ENCODE results near the gene AMER2.

AMER2 gene

GRCh38 chr13:25171517-25172302 is at the start of gene AMER2:
Gene AMER2 (minus strand): TSS chr13:25172288. CDS start chr13:25171619, 669 bp downstream.
- no peaks in the 10 kb centered on the region for H3K9me3 ChIP-seq (ENCODE audit: control insufficient read depth in 1 of 2, low read length in 2 of 2)
- peaks cover 0 to 9% of the 10 kb centered on the region in 2 donors for H3K4me1 ChIP-seq (ENCODE audit: control insufficient read depth in 1 of 2, insufficient read depth in 2 of 2, low read length in 2 of 2)
- no peak within 1 kb of the TSS for H3K27ac ChIP-seq (ENCODE audit: low read depth, low read length)
- peak within 1 kb of the TSS; percentile 16 to 25 for H3K4me3 ChIP-seq (ENCODE audit: low read depth in 1 of 2, low read length in 2 of 2)
- no peak within 1 kb of the TSS for H3K9ac ChIP-seq (ENCODE audit: low read depth in 1 of 2, low read length in 2 of 2)
- H3K27me3 ChIP-seq (ENCODE audit: control insufficient read depth in 1 of 2, insufficient read depth in 2 of 2, low read length in 2 of 2), result peaks cover 33 to 43% of the 10 kb centered on the region in 2 donors
- H3K36me3 ChIP-seq (ENCODE audit: control insufficient read depth in 1 of 2, insufficient read depth in 2 of 2, low read length in 2 of 2), result no peaks in the 10 kb centered on the region

GRCh38 chr13:25218019-25218418 is 45.9 kb upstream of the AMER2 start:
- no peaks in the 10 kb centered on the region for H3K9me3 ChIP-seq (ENCODE audit: control insufficient read depth in 1 of 2, low read length in 2 of 2)
- H3K4me3 ChIP-seq (ENCODE audit: low read depth in 1 of 2, low read length in 2 of 2), result no peak overlapping the region
- no peak overlapping the region for H3K27ac ChIP-seq (ENCODE audit: low read depth, low read length)
- H3K4me1 ChIP-seq (ENCODE audit: control insufficient read depth in 1 of 2, insufficient read depth in 2 of 2, low read length in 2 of 2), result no peaks in the 10 kb centered on the region
- H3K9ac ChIP-seq (ENCODE audit: low read depth in 1 of 2, low read length in 2 of 2), result no peak overlapping the region
- no peaks in the 10 kb centered on the region for H3K36me3 ChIP-seq (ENCODE audit: control insufficient read depth in 1 of 2, insufficient read depth in 2 of 2, low read length in 2 of 2)
- H3K27me3 ChIP-seq (ENCODE audit: control insufficient read depth in 1 of 2, insufficient read depth in 2 of 2, low read length in 2 of 2), result no peaks in the 10 kb centered on the region

- Histone ChIP-seq H3K9me3 (ENCODE audit: control insufficient read depth in 1 of 2, low read length in 2 of 2) (no peaks in the 10 kb centered on the region), H3K27ac (ENCODE audit: low read depth, low read length) (no peak overlapping the region), H3K4me1 (ENCODE audit: control insufficient read depth in 1 of 2, insufficient read depth in 2 of 2, low read length in 2 of 2) (no peaks in the 10 kb centered on the region), H3K27me3 (ENCODE audit: control insufficient read depth in 1 of 2, insufficient read depth in 2 of 2, low read length in 2 of 2) (no peaks in the 10 kb centered on the region), H3K9ac (ENCODE audit: low read depth in 1 of 2, low read length in 2 of 2) (no peak overlapping the region), H3K4me3 (ENCODE audit: low read depth in 1 of 2, low read length in 2 of 2) (no peak overlapping the region), H3K36me3 (ENCODE audit: control insufficient read depth in 1 of 2, insufficient read depth in 2 of 2, low read length in 2 of 2) (no peaks in the 10 kb centered on the region)
Observed at GRCh38 chr13:25217023-25217885, 45.2 kb upstream of the AMER2 start.

- H3K9ac ChIP-seq (ENCODE audit: low read depth in 1 of 2, low read length in 2 of 2), result no peak overlapping the region
- H3K9me3 ChIP-seq (ENCODE audit: control insufficient read depth in 1 of 2, low read length in 2 of 2), result no peaks in the 10 kb centered on the region
- no peak overlapping the region for H3K27ac ChIP-seq (ENCODE audit: low read depth, low read length)
- no peaks in the 10 kb centered on the region for H3K36me3 ChIP-seq (ENCODE audit: control insufficient read depth in 1 of 2, insufficient read depth in 2 of 2, low read length in 2 of 2)
- H3K4me1 ChIP-seq (ENCODE audit: control insufficient read depth in 1 of 2, insufficient read depth in 2 of 2, low read length in 2 of 2), result no peaks in the 10 kb centered on the region
- no peaks in the 10 kb centered on the region for H3K27me3 ChIP-seq (ENCODE audit: control insufficient read depth in 1 of 2, insufficient read depth in 2 of 2, low read length in 2 of 2)
- H3K4me3 ChIP-seq (ENCODE audit: low read depth in 1 of 2, low read length in 2 of 2), result no peak overlapping the region
Observed at GRCh38 chr13:25215253-25215575, 43.1 kb upstream of the AMER2 start.

GRCh38 chr13:25214491-25215252 is 42.6 kb upstream of the AMER2 start:
- H3K27ac ChIP-seq (ENCODE audit: low read depth, low read length), result no peak overlapping the region
- no peaks in the 10 kb centered on the region for H3K9me3 ChIP-seq (ENCODE audit: control insufficient read depth in 1 of 2, low read length in 2 of 2)
- H3K4me1 ChIP-seq (ENCODE audit: control insufficient read depth in 1 of 2, insufficient read depth in 2 of 2, low read length in 2 of 2), result no peaks in the 10 kb centered on the region
- H3K27me3 ChIP-seq (ENCODE audit: control insufficient read depth in 1 of 2, insufficient read depth in 2 of 2, low read length in 2 of 2), result no peaks in the 10 kb centered on the region
- H3K9ac ChIP-seq (ENCODE audit: low read depth in 1 of 2, low read length in 2 of 2), result no peak overlapping the region
- no peaks in the 10 kb centered on the region for H3K36me3 ChIP-seq (ENCODE audit: control insufficient read depth in 1 of 2, insufficient read depth in 2 of 2, low read length in 2 of 2)
- no peak overlapping the region for H3K4me3 ChIP-seq (ENCODE audit: low read depth in 1 of 2, low read length in 2 of 2)

- no peak overlapping the region for H3K27ac ChIP-seq (ENCODE audit: low read depth, low read length)
- no peak overlapping the region for H3K9ac ChIP-seq (ENCODE audit: low read depth in 1 of 2, low read length in 2 of 2)
- no peaks in the 10 kb centered on the region for H3K36me3 ChIP-seq (ENCODE audit: control insufficient read depth in 1 of 2, insufficient read depth in 2 of 2, low read length in 2 of 2)
- H3K4me3 ChIP-seq (ENCODE audit: low read depth in 1 of 2, low read length in 2 of 2), result no peak overlapping the region
- no peaks in the 10 kb centered on the region for H3K4me1 ChIP-seq (ENCODE audit: control insufficient read depth in 1 of 2, insufficient read depth in 2 of 2, low read length in 2 of 2)
- no peaks in the 10 kb centered on the region for H3K27me3 ChIP-seq (ENCODE audit: control insufficient read depth in 1 of 2, insufficient read depth in 2 of 2, low read length in 2 of 2)
- H3K9me3 ChIP-seq (ENCODE audit: control insufficient read depth in 1 of 2, low read length in 2 of 2), result no peaks in the 10 kb centered on the region
Observed at GRCh38 chr13:25213715-25214114, 41.6 kb upstream of the AMER2 start.

GRCh38 chr13:25210842-25211569 is 38.9 kb upstream of the AMER2 start:
- Histone ChIP-seq H3K4me3 (ENCODE audit: low read depth in 1 of 2, low read length in 2 of 2) (no peak overlapping the region), H3K9me3 (ENCODE audit: control insufficient read depth in 1 of 2, low read length in 2 of 2) (no peaks in the 10 kb centered on the region)

GRCh38 chr13:25207291-25207810 is 35.3 kb upstream of the AMER2 start:
- Histone ChIP-seq H3K36me3 (ENCODE audit: control insufficient read depth in 1 of 2, insufficient read depth in 2 of 2, low read length in 2 of 2) (no peaks in the 10 kb centered on the region), H3K9me3 (ENCODE audit: control insufficient read depth in 1 of 2, low read length in 2 of 2) (no peaks in the 10 kb centered on the region), H3K4me3 (ENCODE audit: low read depth in 1 of 2, low read length in 2 of 2) (no peak overlapping the region), H3K9ac (ENCODE audit: low read depth in 1 of 2, low read length in 2 of 2) (no peak overlapping the region), H3K27ac (ENCODE audit: low read depth, low read length) (no peak overlapping the region), H3K27me3 (ENCODE audit: control insufficient read depth in 1 of 2, insufficient read depth in 2 of 2, low read length in 2 of 2) (no peaks in the 10 kb centered on the region), H3K4me1 (ENCODE audit: control insufficient read depth in 1 of 2, insufficient read depth in 2 of 2, low read length in 2 of 2) (no peaks in the 10 kb centered on the region)

More at GRCh38 chr13:25210842-25211569, 38.9 kb upstream of the AMER2 start:
- Histone ChIP-seq H3K4me1 (ENCODE audit: control insufficient read depth in 1 of 2, insufficient read depth in 2 of 2, low read length in 2 of 2) (no peaks in the 10 kb centered on the region), H3K27ac (ENCODE audit: low read depth, low read length) (no peak overlapping the region), H3K9ac (ENCODE audit: low read depth in 1 of 2, low read length in 2 of 2) (no peak overlapping the region), H3K36me3 (ENCODE audit: control insufficient read depth in 1 of 2, insufficient read depth in 2 of 2, low read length in 2 of 2) (no peaks in the 10 kb centered on the region), H3K27me3 (ENCODE audit: control insufficient read depth in 1 of 2, insufficient read depth in 2 of 2, low read length in 2 of 2) (no peaks in the 10 kb centered on the region)

GRCh38 chr13:25204863-25205262 is 32.8 kb upstream of the AMER2 start:
- no peak overlapping the region for H3K4me3 ChIP-seq (ENCODE audit: low read depth in 1 of 2, low read length in 2 of 2)

More at GRCh38 chr13:25204863-25205262, 32.8 kb upstream of the AMER2 start:
- H3K27ac ChIP-seq (ENCODE audit: low read depth, low read length), result no peak overlapping the region
- no peak overlapping the region for H3K9ac ChIP-seq (ENCODE audit: low read depth in 1 of 2, low read length in 2 of 2)
- no peaks in the 10 kb centered on the region for H3K27me3 ChIP-seq (ENCODE audit: control insufficient read depth in 1 of 2, insufficient read depth in 2 of 2, low read length in 2 of 2)
- H3K9me3 ChIP-seq (ENCODE audit: control insufficient read depth in 1 of 2, low read length in 2 of 2), result no peaks in the 10 kb centered on the region
- no peaks in the 10 kb centered on the region for H3K36me3 ChIP-seq (ENCODE audit: control insufficient read depth in 1 of 2, insufficient read depth in 2 of 2, low read length in 2 of 2)
- H3K4me1 ChIP-seq (ENCODE audit: control insufficient read depth in 1 of 2, insufficient read depth in 2 of 2, low read length in 2 of 2), result no peaks in the 10 kb centered on the region

Data from duodenal mucosa (tissue), 2 donors.